EL (cell line): ENCODE measurements around the gene VRK3.

Source experiments
- DNase-seq: peaks from one replicate; pipeline ENCODE4 v3.0.0-alpha.2; 2016

VRK3 gene

GRCh38 chr19:49929121-49929610, 96.0 kb downstream of the VRK3 start, which contains the start of the genes ATF5 and NUP62:
Gene ATF5 (plus strand): TSS chr19:49929205. CDS start chr19:49930851, 1,646 bp downstream.
Gene NUP62 (minus strand): TSS chr19:49929504. CDS start chr19:49909807, 19,697 bp downstream.
- peak; percentile 90 for DNase-seq

- no peak for DNase-seq
Measured at GRCh38 chr19:49927526-49928264, 97.5 kb downstream of the VRK3 start.

GRCh38 chr19:49926515-49926914, 98.7 kb downstream of the VRK3 start:
- DNase-seq: no peak
